Activated effector memory CD4-positive, alpha-beta T cell treated with Interleukin-2 at 50 U/mL for 16 hours (primary cell): ENCODE results near the gene HES4.
"Not testable (repeated sequence)": the region's sequence is repeated elsewhere in the genome, so short reads cannot be mapped to it uniquely, and the experiment has no call there.

Experiments
- DNase-seq: peaks from one replicate; pipeline ENCODE4 v3.0.0-alpha.2; 2020

The HES4 gene

DNA sequence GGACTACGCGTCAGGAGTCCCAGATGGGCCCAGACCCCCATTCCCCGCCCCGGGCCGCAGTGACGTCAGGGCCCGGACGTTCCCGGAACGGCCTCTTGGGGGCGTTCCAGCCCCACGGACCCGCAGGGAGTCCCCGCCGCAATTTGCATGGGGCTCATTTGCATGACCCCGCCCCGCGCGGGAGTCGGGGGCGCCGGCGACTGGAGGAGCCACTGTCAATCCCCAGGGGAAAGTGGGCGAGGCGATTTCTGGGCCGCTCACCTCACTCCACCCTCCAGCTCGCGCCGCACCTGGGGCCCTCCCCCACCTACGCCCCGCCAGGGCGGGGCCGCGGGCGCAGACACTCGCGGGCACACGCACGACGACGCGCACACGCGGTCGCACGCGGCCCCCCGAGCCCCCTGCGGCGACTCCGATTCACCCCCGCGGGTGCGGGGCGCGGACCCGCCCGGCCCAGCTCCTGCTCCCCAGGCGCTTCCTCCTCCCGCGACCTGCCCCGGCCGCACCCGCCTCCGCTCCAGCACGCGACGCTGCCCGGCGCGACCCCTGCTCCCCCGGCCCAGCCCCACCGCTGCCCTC is 33.2 kb upstream of the HES4 start:
- DNase-seq: peak; percentile 62

- no peak for DNase-seq
These were observed 32.5 kb upstream of the HES4 start for GRCh38 chr1:1032424-1032823.

DNA sequence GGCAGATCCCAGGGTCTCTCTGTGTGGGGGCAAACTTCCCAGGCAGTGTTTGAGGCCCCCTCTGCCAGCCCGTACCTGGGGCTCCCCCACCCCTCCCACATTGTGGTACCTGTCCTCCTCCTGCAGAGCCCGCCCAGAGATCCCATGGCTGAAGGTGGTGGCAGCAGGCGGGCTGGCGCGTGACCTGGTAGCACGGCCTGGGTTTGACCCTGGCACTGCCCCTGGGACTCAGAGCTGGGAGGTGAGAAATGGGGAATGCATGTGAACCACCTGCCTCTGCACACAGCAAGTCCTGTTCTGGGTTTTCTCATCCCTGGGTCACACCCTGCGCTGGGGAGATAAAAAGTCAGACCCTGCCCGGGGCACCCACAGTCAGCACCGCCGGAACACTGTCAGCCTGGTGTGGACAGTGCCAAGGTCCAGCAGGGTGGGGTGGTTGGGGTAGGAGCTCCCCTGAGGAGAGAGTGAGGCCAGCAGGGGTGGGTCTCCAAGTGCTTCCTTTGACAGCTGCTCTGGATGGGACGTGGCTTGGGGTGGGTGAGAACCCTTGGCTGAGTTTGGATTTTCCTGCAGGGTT is 31.9 kb upstream of the HES4 start:
- DNase-seq: no peak

- DNase-seq: not testable (repeated sequence)
These were observed 31.2 kb upstream of the HES4 start for GRCh38 chr1:1030867-1031658.

DNA sequence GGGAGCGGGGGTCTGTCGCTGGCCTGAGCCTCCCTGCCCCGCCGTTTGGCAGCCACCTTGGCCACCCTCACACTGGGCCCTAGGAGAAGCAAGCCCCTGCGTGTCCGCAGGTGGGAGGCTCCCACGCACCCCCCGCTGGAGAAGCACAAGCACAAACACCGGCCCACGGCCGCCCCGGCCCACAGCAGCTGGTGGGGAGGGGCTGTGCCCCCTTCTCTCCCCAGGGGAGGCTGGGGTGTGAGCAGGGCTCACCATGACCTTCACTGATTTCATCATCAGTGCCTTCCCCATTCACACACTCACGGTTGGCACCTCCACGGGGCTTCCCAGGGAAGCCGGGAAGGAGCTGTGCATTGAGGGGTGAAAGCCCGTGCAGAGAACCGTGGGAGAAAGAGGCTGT is 27.9 kb upstream of the HES4 start:
- no peak for DNase-seq

- no peak for DNase-seq
These were observed 26.9 kb upstream of the HES4 start for GRCh38 chr1:1026599-1027413.

GRCh38 chr1:1025730-1026129 is 25.8 kb upstream of the HES4 start:
- DNase-seq: no peak

GRCh38 chr1:1024771-1025699 is 25.1 kb upstream of the HES4 start:
- DNase-seq: no peak

DNA sequence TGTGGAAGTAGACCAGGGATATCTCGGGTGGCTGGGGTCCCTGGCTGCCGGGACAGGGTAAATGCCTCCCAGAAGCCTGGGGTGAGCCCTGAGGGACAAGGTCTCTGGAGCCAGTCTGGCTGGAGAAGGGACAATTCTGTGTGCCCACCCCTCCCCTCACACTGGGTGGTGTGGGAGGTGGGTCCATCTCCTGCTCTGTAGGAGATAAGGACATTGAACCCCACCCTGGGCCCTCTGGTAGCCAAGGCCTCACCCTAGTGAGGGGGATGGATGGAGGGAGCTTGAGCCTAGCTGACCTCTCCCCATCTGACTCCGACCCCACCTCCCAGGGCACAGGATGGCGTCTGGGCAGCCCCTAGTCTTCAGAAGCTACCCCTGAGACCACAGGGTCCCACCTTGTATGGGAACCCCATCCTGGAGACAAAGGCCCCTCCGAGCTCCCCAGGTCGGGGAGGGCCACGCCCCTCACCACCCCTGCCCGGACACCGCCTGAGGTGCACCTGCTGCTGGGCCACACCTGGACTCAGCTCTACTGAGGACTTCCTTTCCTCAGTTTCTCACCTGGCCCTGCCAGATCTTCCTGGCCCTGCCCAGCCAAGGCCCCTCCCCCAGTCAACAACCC is 24.4 kb upstream of the HES4 start:
- no peak for DNase-seq

DNA sequence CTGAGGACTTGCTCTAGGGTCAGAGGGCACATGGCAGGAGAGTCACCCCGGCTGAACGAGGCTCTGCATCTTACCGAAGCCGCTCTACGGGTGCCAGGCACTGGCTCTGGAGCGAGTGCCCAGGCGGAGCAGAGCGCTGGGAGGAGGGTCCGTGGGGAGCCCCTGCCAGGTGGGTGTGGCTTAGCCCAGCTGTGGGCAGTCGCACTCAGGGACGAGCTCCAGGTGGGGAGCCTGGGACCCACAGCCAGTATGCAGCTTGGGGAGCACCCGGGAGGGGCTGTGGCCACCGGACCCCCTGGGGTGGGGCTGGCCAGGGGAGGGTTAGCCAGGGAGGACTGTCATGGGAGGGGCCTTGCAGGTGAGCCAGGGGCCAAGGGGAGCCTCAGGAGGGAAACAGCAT is 23.8 kb upstream of the HES4 start:
- DNase-seq: no peak

GRCh38 chr1:1022302-1023009 is 22.6 kb upstream of the HES4 start:
- no peak for DNase-seq

GRCh38 chr1:1021920-1022259 is 22.0 kb upstream of the HES4 start:
- no peak for DNase-seq

- DNase-seq: no peak
These were observed 21.4 kb upstream of the HES4 start for GRCh38 chr1:1021010-1021919.

- DNase-seq: no peak
These were observed 20.6 kb upstream of the HES4 start for GRCh38 chr1:1020415-1021009.

- peak; percentile 12 for DNase-seq
These were observed 20.1 kb upstream of the HES4 start, which contains the start of gene AGRN for GRCh38 chr1:1020000-1020404. Gene AGRN, plus strand, starts transcription at chr1:1020120. Its CDS starts 53 bp downstream, at chr1:1020173.

DNA sequence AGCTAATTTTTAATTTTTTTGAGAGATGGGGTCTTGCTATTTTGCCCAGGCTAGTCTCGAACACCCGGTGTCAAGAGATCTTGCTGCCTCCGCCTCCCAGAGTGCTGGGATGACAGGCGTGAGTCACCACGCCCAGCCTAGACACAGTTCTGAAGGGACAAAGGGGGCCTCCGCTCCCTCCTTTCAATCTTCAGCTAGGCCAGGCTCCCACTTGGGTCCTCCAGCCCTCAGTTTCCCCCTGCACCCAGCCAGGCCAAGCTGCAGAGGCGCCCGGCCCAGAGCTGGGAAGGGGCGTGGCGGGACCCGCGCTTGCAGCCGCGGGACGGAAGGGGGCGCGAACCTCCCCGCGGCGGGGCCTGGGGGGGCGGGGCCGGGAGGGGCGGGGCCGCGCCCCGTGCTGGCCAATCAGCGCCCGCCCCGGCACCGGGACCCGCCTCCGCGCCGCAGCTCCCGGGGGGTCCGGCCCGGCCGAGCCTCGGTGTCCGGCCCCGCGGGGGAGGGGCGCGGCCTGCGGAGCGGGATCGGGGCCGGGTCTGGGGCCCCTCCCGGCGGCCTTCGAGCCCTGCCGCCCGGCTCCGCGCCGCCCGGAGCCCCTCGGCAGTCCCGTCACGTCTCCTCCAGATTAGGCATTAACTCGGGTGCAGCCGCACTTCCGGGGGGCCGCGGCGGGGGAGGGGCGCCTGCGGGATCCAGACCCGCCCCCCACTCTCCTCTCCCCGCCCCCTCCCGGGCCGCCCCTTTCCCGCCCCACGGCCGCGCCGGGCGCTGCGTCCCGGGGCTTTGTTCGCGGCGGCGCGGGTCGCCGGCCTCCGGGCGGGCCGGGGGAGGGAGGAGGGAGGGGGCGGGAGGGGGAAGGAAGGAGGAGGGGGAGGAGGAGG is 19.5 kb upstream of the HES4 start:
- peak; percentile 70 for DNase-seq

DNA sequence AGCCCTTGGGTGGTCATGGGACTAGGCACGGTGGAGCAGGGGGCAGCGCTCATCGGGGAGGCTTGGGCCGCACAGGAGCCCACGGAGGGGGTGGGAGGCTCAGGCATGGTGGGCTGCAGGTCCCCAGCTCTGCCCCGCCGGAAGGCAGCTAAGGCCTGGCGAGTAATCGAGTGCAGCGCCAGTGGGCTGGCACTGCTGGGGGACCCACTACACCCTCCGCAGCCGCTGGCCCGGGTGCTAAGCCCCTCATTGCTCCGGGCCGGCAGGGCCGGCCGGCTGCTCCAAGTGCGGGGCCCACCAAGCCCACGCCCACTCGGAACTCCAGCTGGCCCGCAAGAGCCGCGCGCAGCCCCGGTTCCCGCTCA is 18.4 kb upstream of the HES4 start:
- not testable (repeated sequence) for DNase-seq
